HG02870 (cell line): ENCODE measurements around the gene RBM28.

Source experiments
- ATAC-seq: cut with Tn5 transposase; IDR thresholded peaks from one replicate; pipeline ENCODE4 v1.9.1; 2021; ENCODE audit warnings: mild to moderate bottlenecking, moderate library complexity; ENCODE audit not compliant: unreplicated experiment

The RBM28 gene

DNA sequence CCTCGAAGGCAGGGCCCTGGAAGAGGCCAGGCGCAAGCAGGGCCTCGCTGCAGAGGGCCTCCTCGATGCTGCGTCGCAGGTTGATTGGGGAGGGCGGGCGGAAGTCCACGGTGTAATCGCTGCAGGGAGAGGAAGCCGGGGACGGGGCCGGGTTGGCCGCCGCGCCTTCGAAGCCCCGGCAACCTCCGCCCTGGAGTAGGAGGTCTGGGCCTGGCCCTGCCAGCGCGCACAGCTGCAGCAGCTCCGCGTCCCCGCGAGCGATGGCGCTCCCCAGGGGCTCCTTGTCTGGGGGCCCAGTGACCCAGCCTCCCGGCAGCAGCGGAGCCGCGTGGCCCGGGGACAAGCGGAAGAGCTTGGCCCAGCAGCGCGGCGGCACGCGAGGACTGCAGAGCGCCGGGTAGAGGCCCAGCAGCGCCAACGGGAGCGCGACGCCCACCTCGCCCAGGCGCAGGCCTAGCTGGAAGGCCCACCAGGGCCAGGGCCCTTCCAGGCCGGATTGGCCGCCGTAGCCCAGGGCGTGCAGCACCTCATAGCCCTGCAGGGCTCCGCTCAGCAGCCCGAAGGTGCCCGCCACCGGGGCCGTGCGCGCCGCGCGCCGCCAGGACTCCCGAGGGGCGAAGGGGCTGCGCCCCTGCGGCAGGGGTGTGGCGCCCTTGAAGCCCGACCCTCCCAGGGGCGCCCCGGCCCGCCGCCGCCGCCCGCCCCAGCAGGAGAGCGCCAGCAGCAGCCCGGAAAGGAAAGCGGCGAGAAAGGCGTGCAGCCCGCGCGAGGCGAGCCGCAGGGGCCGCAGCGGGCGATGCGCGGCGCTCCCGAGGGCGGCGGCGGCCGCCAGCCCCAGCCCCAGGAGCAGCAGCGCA lies 7.8 kb upstream of the RBM28 start:
- no peak for ATAC-seq

DNA sequence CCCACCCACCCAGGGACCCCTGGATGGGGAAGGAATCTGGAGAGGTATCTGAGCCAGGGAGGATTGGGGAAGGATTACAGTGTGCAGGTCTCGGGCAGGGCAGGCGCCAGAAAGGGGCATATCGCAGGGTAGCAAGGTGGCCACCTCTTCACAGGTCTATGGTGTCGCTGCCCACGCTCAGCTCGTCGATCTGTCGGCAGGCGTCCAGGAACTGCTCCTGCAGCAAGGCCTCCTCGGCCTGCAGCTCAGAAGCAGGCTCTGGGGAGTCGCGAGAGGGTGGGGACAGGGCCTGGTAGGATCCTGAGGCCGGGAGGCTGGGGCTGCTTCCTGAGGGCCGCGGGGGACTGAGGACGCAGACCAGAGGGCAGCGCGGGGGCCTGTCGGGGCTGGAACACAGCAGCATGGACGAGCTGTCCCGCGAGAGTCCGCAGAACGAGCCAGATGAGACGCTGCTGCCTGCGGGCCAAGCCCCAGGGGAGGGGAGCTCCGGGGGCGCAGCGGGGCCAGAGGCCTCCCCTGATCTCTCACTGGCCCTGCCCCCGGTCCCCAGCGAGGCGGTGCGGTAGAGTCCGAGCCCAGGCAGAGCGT lies 7.1 kb upstream of the RBM28 start:
- ATAC-seq = no peak

DNA sequence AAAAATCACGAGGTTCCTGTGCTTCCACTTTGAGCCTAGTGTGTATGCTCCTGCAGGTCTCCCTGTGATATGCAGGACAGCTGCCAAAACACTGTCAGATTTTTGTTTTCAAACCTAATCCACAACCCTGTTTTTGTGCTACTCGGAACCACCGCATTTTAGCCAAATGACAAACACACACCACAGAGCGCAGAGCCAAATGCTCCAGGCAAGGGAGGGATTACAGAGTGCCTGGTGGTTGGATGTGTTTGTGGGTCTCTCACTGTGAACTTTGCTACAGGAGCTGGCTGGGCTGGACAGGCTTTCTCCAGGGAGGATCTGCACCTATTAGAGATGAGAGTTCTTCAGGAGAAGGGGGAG lies 5.7 kb upstream of the RBM28 start:
- ATAC-seq = no peak

DNA sequence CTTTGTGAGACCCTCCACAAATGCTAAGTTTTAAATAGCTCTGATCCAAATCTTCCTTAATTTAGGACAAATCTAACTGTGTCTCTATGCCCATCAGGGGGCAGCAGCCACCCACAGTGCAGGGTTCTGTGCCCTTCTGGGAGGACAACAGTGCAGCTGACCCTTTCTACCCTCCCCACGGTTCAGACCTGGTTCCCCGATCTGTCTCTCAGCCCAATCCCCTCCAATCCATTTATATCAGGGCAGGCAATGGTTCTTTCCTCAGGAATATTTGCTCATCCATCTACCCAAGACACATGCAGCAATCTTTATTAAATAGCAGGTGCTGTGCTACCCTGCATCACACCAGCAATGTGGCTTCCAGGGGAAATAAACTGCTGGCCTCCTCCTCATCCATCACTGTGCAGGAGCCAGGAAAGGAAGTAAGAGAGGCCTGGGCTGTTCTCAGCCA lies 4.0 kb upstream of the RBM28 start:
- ATAC-seq = no peak

DNA sequence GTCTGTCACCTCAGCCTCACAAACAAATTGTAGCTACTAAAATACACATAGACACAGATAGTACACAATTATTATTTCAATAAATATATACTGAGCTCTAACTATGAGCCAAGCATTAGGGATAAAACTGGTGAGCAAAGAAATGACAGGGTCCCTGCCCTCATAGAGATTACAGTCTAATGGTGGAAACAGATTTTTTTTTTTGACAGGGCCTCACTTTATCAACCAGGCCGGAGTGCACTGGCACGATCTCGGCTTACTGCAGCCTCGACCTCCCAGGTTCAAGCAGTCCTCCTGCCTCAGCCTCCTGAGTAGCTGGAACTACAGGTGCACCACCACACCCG lies 695 bp upstream of the RBM28 start:
- no peak for ATAC-seq

DNA sequence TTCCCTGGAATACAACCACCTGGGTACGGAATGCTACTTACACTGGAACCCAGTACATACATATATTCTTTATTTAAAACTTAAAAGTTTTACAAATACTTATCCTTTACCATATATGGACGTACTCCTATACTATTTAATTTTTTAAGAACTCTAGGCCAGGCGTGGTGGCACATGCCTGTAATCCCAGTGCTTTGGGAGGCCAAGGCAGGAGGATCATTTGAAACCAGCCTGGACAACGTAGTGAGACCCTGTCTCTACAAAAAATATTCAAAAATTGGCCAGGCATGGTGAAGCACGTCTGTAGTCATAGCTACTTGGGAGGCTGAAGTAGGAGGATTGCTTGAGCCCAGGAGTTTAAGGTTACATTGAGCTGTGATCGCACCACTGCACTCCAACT lies 2.0 kb downstream of the RBM28 start:
- no peak for ATAC-seq

DNA sequence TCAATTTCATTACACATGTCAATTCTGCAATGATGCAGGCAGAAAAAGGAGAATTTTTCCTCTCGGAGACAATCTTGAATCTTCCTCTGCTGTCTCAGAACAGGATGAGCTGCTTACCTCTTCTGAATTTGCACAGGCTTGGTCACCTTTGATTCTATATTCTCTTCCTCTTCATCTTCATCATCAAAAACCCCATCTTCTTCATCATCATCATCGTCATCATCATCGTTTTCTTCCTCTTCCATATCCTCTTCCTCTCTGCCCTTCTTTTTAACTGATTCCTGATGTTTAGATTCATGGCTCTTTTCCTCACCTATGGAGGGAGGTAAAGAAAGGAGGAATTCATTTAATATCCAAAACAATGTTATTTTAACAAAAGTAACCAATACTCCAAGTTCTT lies 8.0 kb downstream of the RBM28 start:
- no peak for ATAC-seq

DNA sequence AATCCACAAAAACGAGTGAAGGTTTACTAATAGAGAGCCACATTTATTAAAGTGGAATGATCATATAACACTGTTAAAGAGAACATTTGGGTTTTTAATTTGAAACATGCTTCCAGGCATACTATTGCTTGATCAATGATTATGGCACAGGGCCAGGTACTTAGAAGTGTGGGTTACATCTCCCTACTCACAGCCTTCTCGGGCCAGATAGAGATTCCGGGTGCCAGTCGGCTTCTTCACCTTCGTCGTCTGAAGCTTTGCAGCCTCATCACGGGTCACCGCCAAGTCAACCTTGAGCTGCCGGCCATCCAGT lies 19.4 kb downstream of the RBM28 start:
- no peak for ATAC-seq

DNA sequence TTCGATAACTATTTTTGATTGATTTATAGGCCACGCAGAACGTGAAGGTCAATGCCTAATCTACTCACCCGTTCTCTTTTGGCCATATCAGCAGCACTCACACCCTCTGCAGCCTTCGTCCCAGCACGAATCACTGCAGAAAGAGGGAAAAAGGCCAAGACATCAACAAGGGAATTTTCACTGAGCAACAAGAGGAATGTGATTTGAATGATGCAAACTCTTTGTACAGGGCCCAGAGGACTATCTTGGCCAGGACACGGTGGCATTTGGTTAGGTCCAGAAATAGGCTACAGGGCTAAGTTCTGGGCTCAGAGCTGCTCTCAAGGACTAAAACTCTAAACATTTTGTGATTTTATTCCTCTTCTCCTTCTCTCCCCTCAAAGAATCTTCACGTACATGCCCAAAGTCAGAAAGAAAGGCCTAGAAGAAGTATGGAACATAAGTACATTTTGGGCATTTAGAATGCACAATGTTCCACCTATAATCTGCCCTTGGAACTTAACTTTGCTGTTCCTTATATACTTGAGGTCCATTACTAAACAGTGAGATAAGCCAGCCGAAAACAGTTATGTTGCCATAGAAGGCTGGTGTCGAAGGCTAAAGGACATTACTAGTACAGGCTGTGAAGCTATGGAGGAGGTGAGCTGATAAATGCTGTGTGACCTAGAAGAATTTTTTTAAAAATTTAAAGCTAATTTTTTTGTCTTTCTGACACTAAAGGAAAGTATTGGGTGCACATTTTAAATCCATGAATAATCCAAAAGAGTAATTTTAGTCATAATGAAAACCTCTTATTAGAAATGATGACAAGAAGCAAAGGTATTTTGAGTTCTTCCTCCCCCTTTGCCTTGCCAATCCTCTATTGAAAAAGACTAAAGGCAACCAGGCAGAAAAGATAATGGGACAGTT lies 20.0 kb downstream of the RBM28 start:
- no peak for ATAC-seq

DNA sequence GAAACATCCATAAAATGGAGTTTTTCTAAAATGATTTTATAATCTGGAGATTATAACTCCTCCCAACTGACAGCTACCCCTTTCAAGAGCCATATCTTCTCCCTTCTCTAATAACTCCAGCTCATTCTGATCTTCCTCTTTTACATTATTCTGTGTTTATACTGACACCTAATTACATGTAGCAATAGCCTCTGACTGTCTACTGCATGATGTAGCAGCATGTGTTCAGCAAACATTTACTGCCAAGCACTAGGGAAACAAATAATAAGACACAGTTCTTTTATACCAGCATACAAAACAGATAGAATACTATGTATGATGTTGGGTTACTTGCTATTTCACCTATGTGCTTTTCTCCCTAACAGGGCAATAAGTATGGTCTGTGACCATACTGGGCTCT lies 20.7 kb downstream of the RBM28 start:
- ATAC-seq = no peak

DNA sequence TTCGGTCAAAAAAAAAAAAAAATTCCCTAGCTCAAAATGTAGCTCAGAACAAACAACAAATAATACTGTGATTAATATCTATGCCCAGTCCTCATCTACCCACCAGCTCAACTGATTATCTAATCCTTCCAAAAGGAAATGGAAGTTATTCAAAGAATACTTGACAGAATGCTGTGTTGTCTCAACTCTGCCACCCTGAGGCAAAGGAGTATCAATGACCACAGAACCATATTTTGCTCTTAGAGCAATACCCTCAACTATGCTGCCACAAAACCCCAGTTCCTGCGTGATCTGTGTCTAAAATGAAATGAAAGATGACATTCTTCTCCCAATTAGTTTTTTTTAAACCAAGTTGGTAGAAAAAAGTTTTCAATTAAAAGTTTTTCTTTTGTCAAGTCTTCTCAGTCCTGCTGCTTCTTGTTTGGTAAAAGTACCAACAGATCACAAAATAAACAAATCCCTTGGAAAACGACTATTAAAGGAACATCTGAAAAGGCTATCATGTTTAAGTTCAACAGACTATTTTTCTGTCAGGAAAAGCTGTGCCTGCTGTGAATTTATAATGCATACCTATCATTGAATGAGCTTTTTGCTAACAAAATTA lies 21.6 kb downstream of the RBM28 start:
- no peak for ATAC-seq

DNA sequence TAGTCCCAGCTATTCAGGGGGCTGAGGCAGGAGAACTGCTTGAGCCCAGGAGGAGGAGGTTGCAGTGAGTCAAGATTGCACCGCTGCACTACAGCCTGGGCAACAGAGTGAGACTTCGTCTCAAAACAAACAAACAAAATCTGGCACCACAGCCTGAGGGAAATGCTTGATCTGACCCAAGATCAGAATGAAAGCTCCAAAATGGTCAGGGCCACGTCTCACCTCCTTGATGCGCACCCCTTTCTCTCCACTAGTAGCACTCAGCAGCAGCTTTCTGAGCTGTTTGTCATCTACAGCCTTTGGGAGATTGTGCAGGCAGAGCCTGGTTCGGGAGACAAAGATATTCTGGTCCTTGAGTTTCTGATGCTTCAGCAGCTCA lies 22.7 kb downstream of the RBM28 start:
- no peak for ATAC-seq

DNA sequence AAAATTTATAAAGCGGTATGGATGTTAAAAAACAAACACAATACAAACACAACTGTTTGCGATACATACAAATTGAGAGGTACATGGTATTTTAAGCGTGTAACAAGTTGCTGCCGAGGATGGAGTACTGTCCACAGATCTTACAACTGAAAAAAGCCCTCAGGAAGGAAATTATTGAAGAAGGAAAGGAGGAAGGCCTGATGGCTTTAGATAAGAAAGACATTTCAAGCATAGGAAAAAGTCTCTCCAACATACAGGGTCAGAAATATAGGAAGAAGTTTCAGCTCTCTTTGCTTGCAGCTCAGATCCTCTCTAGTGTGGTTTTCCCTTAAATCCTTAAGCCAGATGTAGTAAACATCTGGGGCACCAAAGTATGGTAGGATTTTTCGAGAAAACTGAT lies 25.0 kb downstream of the RBM28 start:
- no peak for ATAC-seq

DNA sequence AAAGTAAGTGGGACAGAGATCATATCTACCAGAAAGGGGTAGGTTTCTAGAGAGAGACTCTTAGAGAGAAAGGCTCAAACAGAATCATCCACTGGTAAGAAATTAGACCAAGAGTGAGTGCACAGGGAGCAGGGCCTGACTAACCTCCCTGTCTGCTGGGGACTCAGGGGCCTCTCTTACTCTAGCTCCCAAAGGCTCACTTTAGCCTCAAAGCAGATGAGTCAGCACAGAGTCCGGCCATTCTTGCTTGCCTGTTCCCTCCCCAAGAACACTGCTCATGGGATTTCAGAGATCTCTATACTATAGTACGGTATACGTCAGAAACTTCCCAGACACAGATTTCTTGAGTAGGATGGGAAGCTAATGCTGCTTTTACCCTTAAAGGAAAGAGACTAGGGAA lies 32.7 kb downstream of the RBM28 start:
- ATAC-seq = no peak

DNA sequence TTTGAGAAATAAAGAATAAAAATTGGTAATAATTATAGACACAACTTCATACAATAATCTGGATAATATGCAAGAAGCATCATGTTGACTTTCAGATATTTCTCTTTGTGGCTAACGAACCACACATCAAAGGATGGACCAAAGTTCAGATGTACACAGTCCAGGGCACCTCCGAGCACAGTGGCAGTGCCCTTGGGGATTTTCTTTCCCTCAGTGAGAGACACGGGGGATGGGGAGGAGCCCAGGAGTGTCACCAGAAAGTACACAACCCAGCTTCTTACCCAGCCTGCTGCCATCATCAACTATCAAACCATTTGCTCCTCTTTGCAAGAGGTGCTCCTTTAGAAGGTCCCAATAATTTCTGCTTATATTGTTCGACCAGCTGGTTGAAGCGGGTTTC lies 33.2 kb downstream of the RBM28 start:
- no peak for ATAC-seq

DNA sequence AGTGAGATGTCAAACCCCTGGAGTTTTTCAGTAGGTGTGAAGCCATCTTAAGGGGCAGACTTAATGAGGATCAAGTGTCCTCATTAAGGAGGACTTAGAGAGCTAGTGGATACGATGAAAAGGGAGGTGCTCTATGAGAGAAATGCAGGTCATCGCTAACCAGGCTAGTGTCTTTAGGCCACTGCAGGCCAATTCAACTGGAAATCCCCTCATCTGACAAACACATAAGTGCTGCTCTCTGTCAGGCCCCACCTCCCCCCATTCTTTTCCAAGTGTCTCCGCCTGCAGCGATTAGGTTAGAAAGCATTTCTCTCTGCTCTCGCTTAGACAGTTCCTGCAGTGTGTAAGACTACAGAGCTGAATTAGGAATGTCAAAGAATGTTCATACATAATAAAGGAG lies 33.7 kb downstream of the RBM28 start:
- ATAC-seq = no peak

DNA sequence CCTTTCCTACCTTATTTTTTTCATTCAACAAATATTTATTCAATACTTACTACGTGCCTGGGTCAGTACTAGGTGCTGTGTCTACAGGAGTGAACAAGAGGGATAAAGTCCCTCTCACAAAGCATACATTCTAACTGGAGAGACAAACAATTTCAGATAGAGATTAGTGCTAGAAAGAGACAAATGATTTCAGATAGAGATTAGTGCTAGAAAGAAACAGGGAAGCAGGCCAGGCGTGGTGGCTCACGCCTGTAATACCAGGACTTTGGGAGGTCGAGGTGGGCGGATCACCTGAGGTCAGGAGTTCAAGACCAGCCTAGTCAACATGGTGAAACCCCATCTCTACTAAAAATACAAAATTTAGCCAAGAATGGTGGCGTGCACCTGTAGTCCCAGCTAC lies 34.6 kb downstream of the RBM28 start:
- no peak for ATAC-seq

DNA sequence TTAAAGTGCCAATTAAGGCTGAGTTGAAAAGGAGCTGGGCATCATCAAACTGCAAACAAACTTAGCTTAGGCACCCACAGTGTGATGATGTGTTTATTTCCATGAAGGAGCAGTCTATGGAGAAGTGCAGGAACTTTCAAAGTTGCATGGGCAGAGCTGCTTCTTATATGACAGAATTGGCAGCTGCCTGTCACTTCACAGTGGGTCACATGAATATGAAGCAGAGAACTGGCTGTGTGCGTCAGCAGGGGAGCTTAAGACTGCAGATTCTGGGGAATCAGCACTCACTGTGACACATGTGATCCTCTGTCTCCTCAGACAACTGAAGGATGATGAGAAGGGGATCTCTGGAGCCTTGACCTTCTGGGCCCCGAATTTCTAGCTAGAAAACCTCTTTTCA lies 36.6 kb downstream of the RBM28 start:
- ATAC-seq = no peak

DNA sequence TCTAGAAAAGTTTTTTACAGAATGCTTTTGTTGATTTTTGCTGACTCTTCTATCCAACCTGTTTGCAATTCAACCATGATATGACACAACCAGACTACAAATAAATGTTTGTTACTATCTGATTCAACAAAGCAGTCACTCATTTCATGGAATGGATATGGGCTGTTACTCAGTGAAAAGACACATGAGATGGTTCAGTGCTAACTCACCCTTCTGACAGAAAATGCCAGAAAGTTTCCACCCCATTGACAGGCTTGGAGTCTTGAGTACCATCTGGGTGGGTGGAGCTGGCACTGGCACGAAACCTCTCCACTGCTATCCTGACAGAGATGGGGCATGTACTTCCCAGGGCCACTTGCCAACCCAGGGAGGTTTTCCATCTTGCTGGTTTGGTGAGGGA lies 39.5 kb downstream of the RBM28 start:
- no peak for ATAC-seq

DNA sequence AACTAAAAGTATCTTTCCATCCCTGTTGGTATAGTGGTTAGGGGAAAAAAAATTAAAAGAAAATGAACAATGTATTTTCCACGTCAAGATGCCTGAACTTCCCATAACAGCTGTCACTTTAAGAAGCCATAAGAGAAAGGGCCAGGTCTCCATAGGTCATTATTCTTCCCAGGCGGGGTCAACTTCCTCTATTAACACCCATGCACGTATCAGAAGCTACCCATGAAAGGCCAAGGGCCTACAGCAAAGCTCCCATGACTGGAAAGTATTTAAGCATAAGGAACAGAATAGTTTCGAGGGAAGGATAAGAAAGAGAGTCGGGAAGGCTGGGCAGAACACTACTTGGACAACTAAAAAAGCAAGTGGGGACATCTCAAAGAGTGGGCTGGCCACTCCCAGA lies 40.1 kb downstream of the RBM28 start:
- ATAC-seq = no peak

DNA sequence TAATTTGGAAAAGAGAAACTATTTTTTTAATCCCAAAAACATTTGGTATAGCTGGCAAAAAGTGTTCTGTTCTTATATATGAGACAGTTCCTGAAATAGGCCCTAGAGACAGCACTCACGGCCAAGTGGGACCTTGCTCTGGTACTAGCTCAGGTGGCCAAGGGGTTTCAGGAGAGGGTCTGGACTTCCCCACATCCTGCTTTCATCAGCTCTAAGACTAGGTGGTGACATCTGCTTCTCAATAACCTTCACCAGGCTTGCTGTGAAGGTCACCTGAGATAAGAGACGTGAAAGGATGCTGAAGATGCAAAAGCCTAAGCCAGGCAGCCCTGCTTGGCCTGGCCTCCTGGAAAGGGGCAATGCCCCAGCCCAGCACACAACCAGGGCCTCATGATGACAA lies 40.6 kb downstream of the RBM28 start:
- no peak for ATAC-seq

DNA sequence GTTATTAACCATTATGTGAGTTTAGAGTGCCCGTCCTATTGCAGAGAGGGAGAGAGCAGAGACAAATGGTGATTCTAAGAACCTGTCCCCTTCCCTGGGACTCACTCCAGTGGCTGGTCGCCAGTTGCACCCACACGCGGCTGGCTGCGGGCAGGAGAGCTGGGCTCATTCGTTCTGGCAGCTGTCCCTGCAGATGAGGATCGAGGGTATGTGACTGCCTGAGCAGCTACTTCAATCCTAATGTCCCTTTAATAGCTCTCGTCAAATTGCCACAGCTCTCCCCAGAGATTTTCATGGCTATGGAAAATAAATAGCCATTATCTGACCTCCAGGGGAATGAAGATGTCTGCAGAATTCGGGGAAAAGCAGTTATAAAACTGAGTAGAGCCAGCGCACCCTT lies 41.6 kb downstream of the RBM28 start:
- ATAC-seq = no peak
